OCI-M1 (cell line): ENCODE measurements around the gene PLSCR1.
"Not testable (repeated sequence)": the region's sequence is repeated elsewhere in the genome, so short reads cannot be mapped to it uniquely, and the experiment has no call there.

ENCODE experiments used
- DNase-seq: peaks from one replicate; lab custom pipeline; 2025; lab: John Stamatoyannopoulos, UW

PLSCR1 gene

GRCh38 chr3:146550070-146550615 is 5.7 kb upstream of the PLSCR1 start:
- DNase-seq, result peak; percentile 63

- no peak for DNase-seq
Measured at GRCh38 chr3:146547235-146547835, 2.9 kb upstream of the PLSCR1 start.

- no peak for DNase-seq
Measured at GRCh38 chr3:146546366-146546965, 2.1 kb upstream of the PLSCR1 start.

- no peak for DNase-seq
Measured at GRCh38 chr3:146544929-146545528, 622 bp upstream of the PLSCR1 start.

- peak; percentile 79 for DNase-seq
Measured at GRCh38 chr3:146543461-146544001, 876 bp downstream of the PLSCR1 start.

- DNase-seq, result peak; percentile 72
Measured at GRCh38 chr3:146542978-146543377, 1.4 kb downstream of the PLSCR1 start.

GRCh38 chr3:146542179-146542578 is 2.2 kb downstream of the PLSCR1 start:
- DNase-seq, result peak; percentile 73

- no peak for DNase-seq
Measured at GRCh38 chr3:146540978-146541377, 3.4 kb downstream of the PLSCR1 start.

- DNase-seq, result peak; percentile 33
Measured at GRCh38 chr3:146540236-146540635, 4.2 kb downstream of the PLSCR1 start.

GRCh38 chr3:146539315-146539714 is 5.1 kb downstream of the PLSCR1 start:
- DNase-seq, result no peak

GRCh38 chr3:146537603-146538002 is 6.8 kb downstream of the PLSCR1 start:
- DNase-seq, result no peak

GRCh38 chr3:146536681-146537080 is 7.7 kb downstream of the PLSCR1 start:
- no peak for DNase-seq

GRCh38 chr3:146532406-146532805 is 12.0 kb downstream of the PLSCR1 start:
- DNase-seq, result no peak

GRCh38 chr3:146530609-146531008 is 13.8 kb downstream of the PLSCR1 start:
- no peak for DNase-seq

- DNase-seq, result no peak
Measured at GRCh38 chr3:146529021-146529420, 15.4 kb downstream of the PLSCR1 start.

GRCh38 chr3:146524961-146525360 is 19.4 kb downstream of the PLSCR1 start:
- DNase-seq, result no peak

GRCh38 chr3:146523531-146523930 is 20.9 kb downstream of the PLSCR1 start:
- DNase-seq, result no peak

GRCh38 chr3:146522174-146523158 is 21.9 kb downstream of the PLSCR1 start:
- not testable (repeated sequence) for DNase-seq

GRCh38 chr3:146521394-146521793 is 23.0 kb downstream of the PLSCR1 start:
- DNase-seq, result no peak

- DNase-seq, result no peak
Measured at GRCh38 chr3:146519810-146520209, 24.6 kb downstream of the PLSCR1 start.

- no peak for DNase-seq
Measured at GRCh38 chr3:146517684-146518435, 26.5 kb downstream of the PLSCR1 start.
